Kidney (tissue), 14 donors: Measurements from ENCODE around the gene CCNC. TPM values are rescaled to one million over a fixed set of nuclear protein-coding genes. Genes with fewer than 3 reads are reported as not detected.
A peak's percentile ranks its signal among the peaks of the same experiment; 100 is the strongest.

Experiments
- DNase-seq, 5 donors: peaks; one replicate each; pipeline ENCODE4 v3.0.0-alpha.2; 2013 to 2020
- FAIRE-seq: peaks from 2 replicates; lab custom pipeline; 2012; peaks lifted over from hg19 to GRCh38; lab: Jason Lieb, UNC
- H3K27ac ChIP-seq, 2 donors: one replicate each; pipeline ENCODE4 v1.7.0; 2013; ENCODE audit warnings: low read depth in 2 of 2, low read length in 2 of 2, inconsistent platforms in 1 of 2
- H3K27me3 ChIP-seq: one replicate; pipeline ENCODE4 v1.7.1; 2013; ENCODE audit warnings: low read length, inconsistent platforms; ENCODE audit not compliant: control insufficient read depth, insufficient read depth
- H3K36me3 ChIP-seq, 3 donors: one replicate each; pipeline versions ENCODE4 v1.7.0 to v1.7.1; 2013; ENCODE audit warnings: low read length in 3 of 3, control low read depth in 1 of 3, inconsistent platforms in 1 of 3; ENCODE audit not compliant: insufficient read depth in 3 of 3, control insufficient read depth in 2 of 3
- H3K4me1 ChIP-seq, 3 donors: one replicate each; pipeline versions ENCODE4 v1.7.0 to v1.7.1; 2013; ENCODE audit warnings: low read length in 3 of 3, inconsistent platforms in 1 of 3, low read depth in 1 of 3; ENCODE audit not compliant: control insufficient read depth in 2 of 3, insufficient read depth in 2 of 3
- H3K4me3 ChIP-seq, 3 donors: one replicate each; pipeline versions ENCODE4 v1.7.0 to v1.8.1; 2013; ENCODE audit warnings: low read length in 3 of 3, control low read depth in 1 of 3, inconsistent platforms in 1 of 3
- H3K9ac ChIP-seq, 3 donors: one replicate each; pipeline versions ENCODE4 v1.7.0 to v1.7.1; 2013; ENCODE audit warnings: low read length in 3 of 3, control low read depth in 1 of 3, inconsistent platforms in 1 of 3
- H3K9me3 ChIP-seq, 3 donors: one replicate each; pipeline versions ENCODE4 v1.7.0 to v1.7.1; 2013; ENCODE audit warnings: low read length in 3 of 3, control low read depth in 1 of 3, inconsistent platforms in 1 of 3; ENCODE audit not compliant: control insufficient read depth in 2 of 3, insufficient read depth in 1 of 3
- CTCF ChIP-seq: IDR thresholded peaks from 3 replicates; pipeline ENCODE4 v1.5.1; 2012; ENCODE audit warnings: mild to moderate bottlenecking, moderate library complexity, borderline replicate concordance; ENCODE audit not compliant: insufficient read depth; ENCODE audit errors: extremely low read depth
- intact Hi-C: fragments of 100-400 bp; cut with DNase I; formaldehyde crosslinking; loops from one replicate; pipeline ENCODE4 v1.11.1; 2022
- polyA plus RNA-seq: library from polyadenylated mRNA; stranded (reverse); fragments of 350-450 nt; fragmentation: Illumina TruSeq; extraction: RNeasy Lipid Tissue Mini Kit (QIAGEN cat#74804); gene quantifications from one replicate; pipeline ENCODE4 v1.2.3, GENCODE V29; 2014; ENCODE audit warnings: low read depth, low replicate concordance; ENCODE audit not compliant: insufficient read depth
- total RNA-seq: library from RNA; stranded (reverse); fragmentation: NEBNext Ultra II Directional; extraction: Animal tissue kit (Norgen Biotek cat#: 25700); gene quantifications from one replicate; pipeline ENCODE4 v1.2.1, GENCODE V29; 2021
- donor health status: control.
- donor health status: control.
- donor health status: control.
- donor health status: control.
- donor health status: control.
- donor health status: DM: yes; HTN: yes; CAD: no.
- donor health status: Normal renal cell carcinoma (clear cell type).

CCNC gene
- total and polyA plus RNA-seq, 2 donors from 2014 or later = 51.4 to 55.9 TPM

GRCh38 chr6:99606656-99607415 lies 38.4 kb upstream of the CCNC start, which contains the start of gene PRDM13:
Gene PRDM13, plus strand, starts transcription at chr6:99606833. Its CDS starts 202 bp downstream, at chr6:99607035.
- Histone ChIP-seq H3K9me3 (no peaks in the 10 kb centered on the region), H3K4me1 (peaks cover 0 to 5% (median 0%) of the 10 kb centered on the region in 3 donors), H3K36me3 (no peaks in the 10 kb centered on the region), H3K9ac (no peak within 1 kb of the TSS), H3K4me3 (no peak within 1 kb of the TSS), H3K27me3 (peaks cover 94% of the 10 kb centered on the region), H3K27ac (no peak within 1 kb of the TSS)
- DNase-seq = peak in 1 of 5 donors; percentile 48
- FAIRE-seq = no peak
- intact Hi-C loops = no loop called here
- no peak for TF ChIP-seq CTCF

- DNase-seq (no peak), FAIRE-seq (no peak)
- H3K36me3 ChIP-seq = no peaks in the 10 kb centered on the region
- H3K9ac ChIP-seq = no peak overlapping the region
- no peaks in the 10 kb centered on the region for H3K9me3 ChIP-seq
- TF ChIP-seq CTCF = no peak
- H3K27ac ChIP-seq = no peak overlapping the region
- no peak overlapping the region for H3K4me3 ChIP-seq
- peaks cover 0 to 5% (median 0%) of the 10 kb centered on the region in 3 donors for H3K4me1 ChIP-seq
- intact Hi-C loops = no loop called here
- peaks cover 92% of the 10 kb centered on the region for H3K27me3 ChIP-seq
Observed at GRCh38 chr6:99605911-99606655, 37.6 kb upstream of the CCNC start.

GRCh38 chr6:99605074-99605734 lies 36.7 kb upstream of the CCNC start:
- no peak overlapping the region for H3K9ac ChIP-seq
- no peak overlapping the region for H3K27ac ChIP-seq
- TF ChIP-seq CTCF = no peak
- H3K27me3 ChIP-seq = peaks cover 88% of the 10 kb centered on the region
- H3K9me3 ChIP-seq = no peaks in the 10 kb centered on the region
- peaks cover 0 to 5% (median 0%) of the 10 kb centered on the region in 3 donors for H3K4me1 ChIP-seq
- DNase-seq (peak in 2 of 5 donors; percentile 43 to 53), FAIRE-seq (no peak)
- no peaks in the 10 kb centered on the region for H3K36me3 ChIP-seq
- no peak overlapping the region for H3K4me3 ChIP-seq
- intact Hi-C loops = no loop called here
